ENCODE results near the gene HMG20A. TPM values are rescaled to one million over a fixed set of nuclear protein-coding genes. Genes with fewer than 3 reads are reported as not detected.

HMG20A gene
- total RNA-seq, 1 experiment from 2014 or later: 26.2 TPM

GRCh38 chr15:77513226-77513625 is 92.5 kb downstream of the HMG20A start:
- H3K4me2 ChIP-seq (ENCODE audit: low read depth, low read length, poor library complexity, severe bottlenecking): no peak overlapping the region

GRCh38 chr15:77514641-77515402 is 94.1 kb downstream of the HMG20A start:
- no peaks in the 10 kb centered on the region for H3K9me3 ChIP-seq (ENCODE audit: low read length)
- H2AFZ ChIP-seq (ENCODE audit: low read length): no peak overlapping the region
- H4K20me1 ChIP-seq (ENCODE audit: insufficient read depth, low read depth, low read length): no peaks in the 10 kb centered on the region
- no peaks in the 10 kb centered on the region for H3K9me2 ChIP-seq (replicated peaks; ENCODE audit: insufficient read depth, low read length)
- H3K27ac ChIP-seq (ENCODE audit: low read length): no peak overlapping the region
- no peaks in the 10 kb centered on the region for H3K4me1 ChIP-seq (ENCODE audit: low read length)
- no peaks in the 10 kb centered on the region for H3K36me3 ChIP-seq (ENCODE audit: insufficient read depth, low read length)
- H3K9ac ChIP-seq (ENCODE audit: low read length): no peak overlapping the region
- H3K27me3 ChIP-seq (ENCODE audit: low read length): no peaks in the 10 kb centered on the region
- H3K79me2 ChIP-seq (ENCODE audit: low read length): no peaks in the 10 kb centered on the region
- H3K4me2 ChIP-seq (ENCODE audit: low read depth, low read length, poor library complexity, severe bottlenecking): no peak overlapping the region
- H3K4me3 ChIP-seq (ENCODE audit: low read length): no peak overlapping the region
- DNase-seq: no peak

More at GRCh38 chr15:77513226-77513625, 92.5 kb downstream of the HMG20A start:
- H3K79me2 ChIP-seq (ENCODE audit: low read length): no peaks in the 10 kb centered on the region
- H3K9ac ChIP-seq (ENCODE audit: low read length): no peak overlapping the region
- H3K27ac ChIP-seq (ENCODE audit: low read length): no peak overlapping the region
- H3K27me3 ChIP-seq (ENCODE audit: low read length): no peaks in the 10 kb centered on the region
- H2AFZ ChIP-seq (ENCODE audit: low read length): no peak overlapping the region
- no peak for DNase-seq
- no peaks in the 10 kb centered on the region for H3K9me2 ChIP-seq (replicated peaks; ENCODE audit: insufficient read depth, low read length)
- no peaks in the 10 kb centered on the region for H3K9me3 ChIP-seq (ENCODE audit: low read length)
- H3K36me3 ChIP-seq (ENCODE audit: insufficient read depth, low read length): no peaks in the 10 kb centered on the region
- H3K4me3 ChIP-seq (ENCODE audit: low read length): no peak overlapping the region
- H4K20me1 ChIP-seq (ENCODE audit: insufficient read depth, low read depth, low read length): no peaks in the 10 kb centered on the region
- H3K4me1 ChIP-seq (ENCODE audit: low read length): peaks cover 5% of the 10 kb centered on the region; the same call in 1 of the 2 replicates

GRCh38 chr15:77515613-77516012 is 94.9 kb downstream of the HMG20A start:
- H3K27ac ChIP-seq (ENCODE audit: low read length): no peak overlapping the region
- no peaks in the 10 kb centered on the region for H3K79me2 ChIP-seq (ENCODE audit: low read length)

GRCh38 chr15:77516076-77516475 is 95.4 kb downstream of the HMG20A start:
- no peaks in the 10 kb centered on the region for H3K9me2 ChIP-seq (replicated peaks; ENCODE audit: insufficient read depth, low read length)
- H3K4me1 ChIP-seq (ENCODE audit: low read length): no peaks in the 10 kb centered on the region
- H3K79me2 ChIP-seq (ENCODE audit: low read length): no peaks in the 10 kb centered on the region
- H3K27ac ChIP-seq (ENCODE audit: low read length): no peak overlapping the region
- no peaks in the 10 kb centered on the region for H3K27me3 ChIP-seq (ENCODE audit: low read length)
- no peak overlapping the region for H3K4me2 ChIP-seq (ENCODE audit: low read depth, low read length, poor library complexity, severe bottlenecking)
- no peak overlapping the region for H3K9ac ChIP-seq (ENCODE audit: low read length)
- no peak for DNase-seq
- no peak overlapping the region for H2AFZ ChIP-seq (ENCODE audit: low read length)
- no peaks in the 10 kb centered on the region for H3K36me3 ChIP-seq (ENCODE audit: insufficient read depth, low read length)
- no peak overlapping the region for H3K4me3 ChIP-seq (ENCODE audit: low read length)
- no peaks in the 10 kb centered on the region for H4K20me1 ChIP-seq (ENCODE audit: insufficient read depth, low read depth, low read length)
- H3K9me3 ChIP-seq (ENCODE audit: low read length): no peaks in the 10 kb centered on the region

More at GRCh38 chr15:77515613-77516012, 94.9 kb downstream of the HMG20A start:
- H4K20me1 ChIP-seq (ENCODE audit: insufficient read depth, low read depth, low read length): no peaks in the 10 kb centered on the region
- no peaks in the 10 kb centered on the region for H3K4me1 ChIP-seq (ENCODE audit: low read length)
- no peak overlapping the region for H3K4me2 ChIP-seq (ENCODE audit: low read depth, low read length, poor library complexity, severe bottlenecking)
- H2AFZ ChIP-seq (ENCODE audit: low read length): no peak overlapping the region
- no peaks in the 10 kb centered on the region for H3K9me2 ChIP-seq (replicated peaks; ENCODE audit: insufficient read depth, low read length)
- H3K36me3 ChIP-seq (ENCODE audit: insufficient read depth, low read length): no peaks in the 10 kb centered on the region
- H3K27me3 ChIP-seq (ENCODE audit: low read length): no peaks in the 10 kb centered on the region
- no peak overlapping the region for H3K9ac ChIP-seq (ENCODE audit: low read length)
- no peak for DNase-seq
- H3K9me3 ChIP-seq (ENCODE audit: low read length): no peaks in the 10 kb centered on the region
- no peak overlapping the region for H3K4me3 ChIP-seq (ENCODE audit: low read length)

- H3K27me3 ChIP-seq (ENCODE audit: low read length): no peaks in the 10 kb centered on the region
- no peaks in the 10 kb centered on the region for H3K9me2 ChIP-seq (replicated peaks; ENCODE audit: insufficient read depth, low read length)
- no peaks in the 10 kb centered on the region for H3K9me3 ChIP-seq (ENCODE audit: low read length)
- no peaks in the 10 kb centered on the region for H3K79me2 ChIP-seq (ENCODE audit: low read length)
- H4K20me1 ChIP-seq (ENCODE audit: insufficient read depth, low read depth, low read length): no peaks in the 10 kb centered on the region
- no peak overlapping the region for H2AFZ ChIP-seq (ENCODE audit: low read length)
- H3K27ac ChIP-seq (ENCODE audit: low read length): no peak overlapping the region
- no peak overlapping the region for H3K4me2 ChIP-seq (ENCODE audit: low read depth, low read length, poor library complexity, severe bottlenecking)
- DNase-seq: no peak
- H3K9ac ChIP-seq (ENCODE audit: low read length): no peak overlapping the region
- no peaks in the 10 kb centered on the region for H3K36me3 ChIP-seq (ENCODE audit: insufficient read depth, low read length)
- no peaks in the 10 kb centered on the region for H3K4me1 ChIP-seq (ENCODE audit: low read length)
- H3K4me3 ChIP-seq (ENCODE audit: low read length): no peak overlapping the region
These were observed 96.1 kb downstream of the HMG20A start for GRCh38 chr15:77516786-77517185.

GRCh38 chr15:77517579-77517978 is 96.9 kb downstream of the HMG20A start:
- no peak overlapping the region for H3K27ac ChIP-seq (ENCODE audit: low read length)
- H3K9me2 ChIP-seq (replicated peaks; ENCODE audit: insufficient read depth, low read length): no peaks in the 10 kb centered on the region
- no peak overlapping the region for H3K4me3 ChIP-seq (ENCODE audit: low read length)
- no peaks in the 10 kb centered on the region for H3K4me1 ChIP-seq (ENCODE audit: low read length)
- no peaks in the 10 kb centered on the region for H3K9me3 ChIP-seq (ENCODE audit: low read length)
- no peaks in the 10 kb centered on the region for H3K79me2 ChIP-seq (ENCODE audit: low read length)
- H4K20me1 ChIP-seq (ENCODE audit: insufficient read depth, low read depth, low read length): no peaks in the 10 kb centered on the region
- H3K27me3 ChIP-seq (ENCODE audit: low read length): no peaks in the 10 kb centered on the region
- no peaks in the 10 kb centered on the region for H3K36me3 ChIP-seq (ENCODE audit: insufficient read depth, low read length)
- H3K9ac ChIP-seq (ENCODE audit: low read length): no peak overlapping the region
- H2AFZ ChIP-seq (ENCODE audit: low read length): no peak overlapping the region
- H3K4me2 ChIP-seq (ENCODE audit: low read depth, low read length, poor library complexity, severe bottlenecking): no peak overlapping the region
- DNase-seq: no peak

GRCh38 chr15:77518458-77518857 is 97.8 kb downstream of the HMG20A start:
- Histone ChIP-seq H3K4me1 (ENCODE audit: low read length) (no peaks in the 10 kb centered on the region), H3K27ac (ENCODE audit: low read length) (no peak overlapping the region), H3K4me2 (ENCODE audit: low read depth, low read length, poor library complexity, severe bottlenecking) (no peak overlapping the region), H3K9ac (ENCODE audit: low read length) (no peak overlapping the region), H3K9me2 (replicated peaks; ENCODE audit: insufficient read depth, low read length) (no peaks in the 10 kb centered on the region), H4K20me1 (ENCODE audit: insufficient read depth, low read depth, low read length) (no peaks in the 10 kb centered on the region), H3K27me3 (ENCODE audit: low read length) (no peaks in the 10 kb centered on the region), H3K9me3 (ENCODE audit: low read length) (no peaks in the 10 kb centered on the region), H3K36me3 (ENCODE audit: insufficient read depth, low read length) (no peaks in the 10 kb centered on the region), H3K79me2 (ENCODE audit: low read length) (no peaks in the 10 kb centered on the region), H2AFZ (ENCODE audit: low read length) (no peak overlapping the region), H3K4me3 (ENCODE audit: low read length) (no peak overlapping the region)
- DNase-seq: no peak

- Histone ChIP-seq H3K4me2 (ENCODE audit: low read depth, low read length, poor library complexity, severe bottlenecking) (no peak overlapping the region), H3K9me2 (replicated peaks; ENCODE audit: insufficient read depth, low read length) (no peaks in the 10 kb centered on the region), H3K36me3 (ENCODE audit: insufficient read depth, low read length) (no peaks in the 10 kb centered on the region), H3K9me3 (ENCODE audit: low read length) (no peaks in the 10 kb centered on the region), H3K4me3 (ENCODE audit: low read length) (no peak overlapping the region), H3K9ac (ENCODE audit: low read length) (no peak overlapping the region), H2AFZ (ENCODE audit: low read length) (no peak overlapping the region), H3K27ac (ENCODE audit: low read length) (no peak overlapping the region), H4K20me1 (ENCODE audit: insufficient read depth, low read depth, low read length) (no peaks in the 10 kb centered on the region), H3K27me3 (ENCODE audit: low read length) (no peaks in the 10 kb centered on the region), H3K79me2 (ENCODE audit: low read length) (no peaks in the 10 kb centered on the region), H3K4me1 (ENCODE audit: low read length) (no peaks in the 10 kb centered on the region)
- no peak for DNase-seq
These were observed 98.9 kb downstream of the HMG20A start for GRCh38 chr15:77519540-77519939.
